CD14-positive monocyte (primary cell): ENCODE results near the gene WDR82. TPM values are rescaled to one million over a fixed set of nuclear protein-coding genes. Genes with fewer than 3 reads are reported as not detected.
A peak's percentile ranks its signal among the peaks of the same experiment; 100 is the strongest.

ENCODE experiments used
- DNase-seq, 3 donors: peaks; one replicate each; pipeline ENCODE4 v3.0.0-alpha.2; 2011 to 2022
- H2AFZ ChIP-seq: 2 replicates; pipeline ENCODE4 v1.6.0; 2012; ENCODE audit warnings: mild to moderate bottlenecking, low read depth, low read length, inconsistent platforms; ENCODE audit not compliant: insufficient read depth, poor library complexity, severe bottlenecking
- H3K27ac ChIP-seq, 2 donors: 1 replicate in 1 of 2; 2 replicates in 1 of 2; pipeline ENCODE4 v1.5.1; 2012 to 2013; ENCODE audit warnings: low read length in 2 of 2, control low read depth in 1 of 2, inconsistent platforms in 1 of 2, low read depth in 1 of 2, mild to moderate bottlenecking in 1 of 2
- H3K27me3 ChIP-seq, 2 donors: one replicate each; pipeline versions ENCODE4 v1.6.0 to v1.6.1; 2011 to 2013; ENCODE audit warnings: low read length in 2 of 2; ENCODE audit not compliant: control insufficient read depth in 2 of 2, insufficient read depth in 2 of 2
- H3K36me3 ChIP-seq, 2 donors: replicated peaks in 1 of 2; 1 replicate in 1 of 2; 2 replicates in 1 of 2; pipeline versions ENCODE4 v1.5.1 to v1.6.1; 2012 to 2013; ENCODE audit warnings: low read length in 2 of 2, control low read depth in 1 of 2, inconsistent platforms in 1 of 2, mild to moderate bottlenecking in 1 of 2; ENCODE audit not compliant: insufficient read depth in 2 of 2, control insufficient read depth in 1 of 2
- H3K4me1 ChIP-seq, 2 donors: 1 replicate in 1 of 2; 2 replicates in 1 of 2; pipeline versions ENCODE4 v1.5.1 to v1.6.1; 2012 to 2013; ENCODE audit warnings: low read length in 2 of 2, control low read depth in 1 of 2, inconsistent platforms in 1 of 2, mild to moderate bottlenecking in 1 of 2, moderate library complexity in 1 of 2; ENCODE audit not compliant: insufficient read depth in 2 of 2, control insufficient read depth in 1 of 2
- H3K4me2 ChIP-seq: replicated peaks from 2 replicates; pipeline ENCODE3; 2012; ENCODE audit warnings: low read length, moderate library complexity, mild to moderate bottlenecking; ENCODE audit not compliant: poor library complexity, severe bottlenecking; ENCODE audit errors: extremely low read depth
- H3K4me3 ChIP-seq, 3 experiments: fragments of 200-600 bp in 1 of 3; sonication (generic) in 1 of 3; replicated peaks in 1 of 3; 1 replicate in 2 of 3; 2 replicates in 1 of 3; pipeline ENCODE4 v1.5.1; 2011 to 2013; ENCODE audit warnings: low read length in 3 of 3, mild to moderate bottlenecking in 3 of 3, control low read depth in 2 of 3, low read depth in 2 of 3, inconsistent platforms in 1 of 3, moderate library complexity in 1 of 3
- H3K79me2 ChIP-seq: 2 replicates; pipeline ENCODE4 v1.6.0; 2012; ENCODE audit warnings: mild to moderate bottlenecking, control low read depth, inconsistent platforms, low read length, moderate library complexity; ENCODE audit not compliant: insufficient read depth
- H3K9ac ChIP-seq: 2 replicates; pipeline ENCODE4 v1.6.0; 2017; ENCODE audit warnings: low read length, mild to moderate bottlenecking; ENCODE audit not compliant: insufficient read depth, poor library complexity, severe bottlenecking
- H3K9me3 ChIP-seq, 2 donors: replicated peaks in 1 of 2; 1 replicate in 1 of 2; 2 replicates in 1 of 2; pipeline versions ENCODE4 v1.5.1 to v1.6.1; 2012 to 2013; ENCODE audit warnings: low read length in 2 of 2, control low read depth in 1 of 2; ENCODE audit not compliant: control insufficient read depth in 1 of 2, insufficient read depth in 1 of 2
- H4K20me1 ChIP-seq: 2 replicates; pipeline ENCODE4 v1.6.0; 2012; ENCODE audit warnings: mild to moderate bottlenecking, low read length, control low read depth, moderate library complexity; ENCODE audit not compliant: insufficient read depth
- H3K27ac Mint-ChIP-seq, 7 donors: one replicate each; pipeline ENCODE4 v1.8.0; 2020; ENCODE audit warnings: mild to moderate bottlenecking in 7 of 7, mixed read lengths in 7 of 7, moderate library complexity in 6 of 7, inconsistent platforms in 2 of 7
- H3K27me3 Mint-ChIP-seq, 3 donors: one replicate each; pipeline ENCODE4 v1.8.0; 2021 to 2022; ENCODE audit warnings: low read depth in 3 of 3, mild to moderate bottlenecking in 3 of 3, mixed read lengths in 3 of 3, moderate library complexity in 3 of 3, inconsistent platforms in 1 of 3
- H3K36me3 Mint-ChIP-seq, 2 donors: one replicate each; pipeline ENCODE4 v1.8.0; 2020; ENCODE audit warnings: mixed read lengths in 2 of 2, inconsistent platforms in 1 of 2, mild to moderate bottlenecking in 1 of 2
- H3K4me1 Mint-ChIP-seq: one replicate; pipeline ENCODE4 v1.8.0; 2020; ENCODE audit warnings: mild to moderate bottlenecking, mixed read lengths
- H3K4me3 Mint-ChIP-seq, 2 donors: one replicate each; pipeline ENCODE4 v1.8.0; 2020; ENCODE audit warnings: mild to moderate bottlenecking in 2 of 2, mixed read lengths in 2 of 2, moderate library complexity in 1 of 2
- H3K9me3 Mint-ChIP-seq, 7 donors: one replicate each; pipeline ENCODE4 v1.8.0; 2020 to 2022; ENCODE audit warnings: mixed read lengths in 7 of 7, mild to moderate bottlenecking in 6 of 7, moderate library complexity in 6 of 7, inconsistent platforms in 2 of 7
- CTCF ChIP-seq: fragments of 200-600 bp; IDR thresholded peaks from one replicate; pipeline ENCODE4 v1.8.0; 2022; ENCODE audit warnings: antibody characterized with exemption, mild to moderate bottlenecking
- WGBS: methylation state at CpG from one replicate; pipeline ENCODE4 v1.1.5; 2013; ENCODE audit warnings: missing lambda C conversion rate; ENCODE audit not compliant: insufficient coverage; 5-methylcytosine and 5-hydroxymethylcytosine counted together
- intact Hi-C, 2 donors: fragments of 100-400 bp; cut with micrococcal nuclease; formaldehyde crosslinking; loops; one replicate each; pipeline versions ENCODE4 v1.15.0 to v1.15.1; 2023
- polyA plus RNA-seq, 3 donors: library from polyadenylated mRNA; depleted of rRNA in 1 of 3; unstranded in 2 of 3; stranded (reverse) in 1 of 3; fragments of 300-500 nt in 2 of 3; fragments of >200 nt in 1 of 3; fragmentation: Illumina TruSeq in 2 of 3; gene quantifications; 1 replicate in 2 of 3; 2 replicates in 1 of 3; pipeline ENCODE4 v1.2.3, GENCODE V29; 2012 to 2021

WDR82 gene
- polyA plus RNA-seq, 3 donors, result 27.3 to 33.4 (median 32.3) TPM

GRCh38 chr3:52324676-52325075 is 46.2 kb upstream of the WDR82 start:
- no peaks in the 10 kb centered on the region for H3K27me3 Mint-ChIP-seq
- no peak for DNase-seq
- WGBS, result 96% methylated on average over 9 of the region's 9 CpGs
- Histone ChIP-seq H3K27me3 (no peaks in the 10 kb centered on the region), H3K4me2 (no peak overlapping the region), H3K36me3 (peaks cover 8 to 28% of the 10 kb centered on the region in 2 donors), H3K4me1 (no peaks in the 10 kb centered on the region), H3K4me3 (no peak overlapping the region), H4K20me1 (no peaks in the 10 kb centered on the region), H3K9me3 (no peaks in the 10 kb centered on the region), H2AFZ (no peak overlapping the region), H3K79me2 (no peaks in the 10 kb centered on the region), H3K9ac (no peak overlapping the region), H3K27ac (no peak overlapping the region)
- H3K4me1 Mint-ChIP-seq, result no peaks in the 10 kb centered on the region
- TF ChIP-seq CTCF, result no peak
- H3K4me3 Mint-ChIP-seq, result no peak overlapping the region
- H3K36me3 Mint-ChIP-seq, result peaks cover 16 to 17% of the 10 kb centered on the region in 2 donors
- H3K9me3 Mint-ChIP-seq, result no peaks in the 10 kb centered on the region
- intact Hi-C loops, result no loop called here
- no peak overlapping the region for H3K27ac Mint-ChIP-seq

DNA sequence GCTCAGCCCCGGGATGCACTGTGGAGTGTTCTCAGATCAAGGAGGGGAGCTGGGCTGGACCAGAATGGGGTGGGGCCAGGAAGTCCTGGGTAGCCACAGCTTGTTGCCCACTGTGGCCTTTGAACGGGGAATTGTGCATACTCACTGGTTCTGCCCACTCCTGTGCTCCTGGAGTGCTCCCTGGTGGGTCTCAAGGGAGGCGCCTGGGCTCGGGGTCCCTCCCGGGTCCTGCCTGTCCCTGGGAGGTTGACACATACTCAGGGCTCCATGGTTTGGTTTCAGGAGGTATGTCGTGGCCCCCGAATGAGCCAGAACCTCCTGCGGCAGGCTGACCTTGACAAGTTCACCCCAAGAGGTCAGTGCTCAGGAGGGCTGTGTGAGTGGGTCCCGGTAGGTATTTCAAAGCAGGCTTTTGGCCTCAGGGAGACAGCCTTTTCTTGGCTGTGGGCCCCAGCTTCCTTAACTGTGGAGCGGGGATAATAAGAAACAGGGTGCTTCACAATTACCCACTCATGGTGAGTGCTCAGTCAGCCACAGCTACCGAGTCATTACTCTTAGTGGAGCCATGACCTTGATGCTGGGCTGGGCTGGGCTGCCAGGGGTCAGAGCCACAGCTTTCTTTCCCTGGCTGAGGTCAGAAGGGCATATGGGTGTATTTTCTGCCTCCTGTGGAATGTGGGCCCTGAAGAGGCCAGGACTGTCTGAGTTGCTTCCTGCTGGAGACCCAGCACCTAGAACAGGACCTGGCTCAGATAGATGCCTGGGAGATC is 45.3 kb upstream of the WDR82 start:
- H3K27ac ChIP-seq, result no peak overlapping the region
- no peaks in the 10 kb centered on the region for H3K79me2 ChIP-seq
- peaks cover 8 to 26% of the 10 kb centered on the region in 2 donors for H3K36me3 ChIP-seq
- H2AFZ ChIP-seq, result no peak overlapping the region
- Mint-ChIP-seq H3K27me3 (no peaks in the 10 kb centered on the region), H3K9me3 (no peaks in the 10 kb centered on the region), H3K4me1 (no peaks in the 10 kb centered on the region), H3K27ac (peak overlapping the region in 1 of 7 donors; percentile 20), H3K36me3 (peaks cover 22 to 25% of the 10 kb centered on the region in 2 donors), H3K4me3 (no peak overlapping the region)
- H3K4me3 ChIP-seq, result no peak overlapping the region
- TF ChIP-seq CTCF, result no peak
- no peaks in the 10 kb centered on the region for H3K9me3 ChIP-seq
- H3K27me3 ChIP-seq, result no peaks in the 10 kb centered on the region
- no peak overlapping the region for H3K9ac ChIP-seq
- no peaks in the 10 kb centered on the region for H4K20me1 ChIP-seq
- H3K4me1 ChIP-seq, result no peaks in the 10 kb centered on the region
- WGBS, result 89% methylated on average over 8 of the region's 11 CpGs
- no peak overlapping the region for H3K4me2 ChIP-seq
- intact Hi-C loops, result no loop called here
- no peak for DNase-seq
